Measurements from ENCODE around the gene NACC2.

NACC2 gene

GRCh38 chr9:136119883-136120393 lies 24.8 kb upstream of the NACC2 start:
- H3K36me3 ChIP-seq (ENCODE audit: control insufficient read depth in 2 of 2, insufficient read depth in 1 of 2, low read length in 2 of 2) = peaks cover 0 to 26% of the 10 kb centered on the region in 2 experiments; a peak in 1 of 3 replicates
- ChIA-PET CTCF (interaction anchor here (0.9 to 6.6 kb wide), 4 partner anchors 14 to 159 kb away, joined by 3 to 95 read pairs (median 5); partner anchors contain the start of gene UBAC1), POLR2A (interaction anchor here (0.8 to 1.4 kb wide), 2 partner anchors 11 to 29 kb away, joined by 7 to 8 read pairs; no protein-coding TSS in a partner anchor)
- H3K4me1 ChIP-seq (ENCODE audit: control insufficient read depth, insufficient read depth, low read length) = 0 out of 2 replicates have a peak, but pooled peaks cover 2% of the 10 kb centered on the region
- TF ChIP-seq ZNF626 (tag by site-specific recombination; IDR thresholded peaks at IDR 0.05) (no peak), ZNF623 (tag by site-specific recombination; IDR thresholded peaks at IDR 0.05) (no peak), PATZ1 (tag by site-specific recombination; IDR thresholded peaks at IDR 0.05) (no peak), ZNF514 (tag by site-specific recombination; IDR thresholded peaks at IDR 0.05) (no peak), ZNF146 (tag by site-specific recombination; IDR thresholded peaks at IDR 0.05) (no peak), ZNF692 (tag by site-specific recombination; IDR thresholded peaks at IDR 0.05) (no peak), ZNF121 (tag by site-specific recombination; IDR thresholded peaks at IDR 0.05) (peak; percentile 90), MZF1 (tag by site-specific recombination; IDR thresholded peaks at IDR 0.05; ENCODE audit: borderline replicate concordance) (0 out of 2 replicates have a peak, but pooled peaks have one; percentile 31), ZNF777 (tag by site-specific recombination; IDR thresholded peaks at IDR 0.05; ENCODE audit: borderline replicate concordance) (no peak), ZBTB17 (tag by site-specific recombination; IDR thresholded peaks at IDR 0.05) (no peak)
- H3K27ac ChIP-seq (ENCODE audit: extremely low read depth, low read depth, low read length) = peak overlapping the region; percentile 97; the same call in 1 of the 2 replicates
- no peaks in the 10 kb centered on the region for H3K9me3 ChIP-seq (ENCODE audit: control insufficient read depth, insufficient read depth, low read depth, low read length)
- no peak overlapping the region for H3K4me3 ChIP-seq (ENCODE audit: low read depth, low read length)

- peaks cover 0 to 33% of the 10 kb centered on the region in 2 experiments; a peak in 1 of 3 replicates for H3K36me3 ChIP-seq (ENCODE audit: control insufficient read depth in 2 of 2, insufficient read depth in 1 of 2, low read length in 2 of 2)
- ChIA-PET CTCF (interaction anchor here (0.9 to 6.6 kb wide), 4 partner anchors 15 to 158 kb away, joined by 3 to 95 read pairs (median 5); partner anchors contain the start of gene UBAC1), POLR2A (interaction anchor here (0.8 to 1.4 kb wide), 2 partner anchors 10 to 28 kb away, joined by 7 to 8 read pairs; no protein-coding TSS in a partner anchor)
- H3K27ac ChIP-seq (ENCODE audit: extremely low read depth, low read depth, low read length) = peak overlapping the region; percentile 97
- peak overlapping the region; percentile 55 for H3K4me3 ChIP-seq (ENCODE audit: low read depth, low read length)
- no peaks in the 10 kb centered on the region for H3K9me3 ChIP-seq (ENCODE audit: control insufficient read depth, insufficient read depth, low read depth, low read length)
- 0 out of 2 replicates have a peak, but pooled peaks cover 2% of the 10 kb centered on the region for H3K4me1 ChIP-seq (ENCODE audit: control insufficient read depth, insufficient read depth, low read length)
- TF ChIP-seq ZNF148 (tag by site-specific recombination; IDR thresholded peaks at IDR 0.05; ENCODE audit: borderline replicate concordance) (no peak), TCF7L2 (IDR thresholded peaks at IDR 0.05; ENCODE audit: borderline replicate concordance, low read depth, low read length) (no peak), ZNF513 (tag by site-specific recombination; IDR thresholded peaks at IDR 0.05) (no peak), OVOL3 (tag by site-specific recombination; IDR thresholded peaks at IDR 0.05) (no peak), HOXA7 (CRISPR knock-in tag; IDR thresholded peaks at IDR 0.05; ENCODE audit: borderline replicate concordance) (no peak), ZNF266 (tag by site-specific recombination; IDR thresholded peaks at IDR 0.05; ENCODE audit: low read depth) (no peak), ZNF16 (tag by site-specific recombination; IDR thresholded peaks at IDR 0.05; ENCODE audit: low read depth) (no peak), ZNF792 (tag by site-specific recombination; IDR thresholded peaks at IDR 0.05) (no peak), ZNF112 (tag by site-specific recombination; IDR thresholded peaks at IDR 0.05) (no peak), RBAK (tag by site-specific recombination; IDR thresholded peaks at IDR 0.05) (no peak), ZNF544 (tag by site-specific recombination; IDR thresholded peaks at IDR 0.05) (no peak), ZNF585B (tag by site-specific recombination; IDR thresholded peaks at IDR 0.05) (no peak), ZNF560 (tag by site-specific recombination; IDR thresholded peaks at IDR 0.05; ENCODE audit: borderline replicate concordance) (no peak), ZSCAN16 (tag by site-specific recombination; IDR thresholded peaks at IDR 0.05) (no peak), ZNF121 (tag by site-specific recombination; IDR thresholded peaks at IDR 0.05) (no peak), ZNF10 (tag by site-specific recombination; IDR thresholded peaks at IDR 0.05) (no peak), YY2 (tag by site-specific recombination; IDR thresholded peaks at IDR 0.05) (no peak)
Observed at GRCh38 chr9:136119061-136119882, 24.2 kb upstream of the NACC2 start.

Data from HEK293 (cell line).